Measurements from ENCODE around the gene AK5.

DNA sequence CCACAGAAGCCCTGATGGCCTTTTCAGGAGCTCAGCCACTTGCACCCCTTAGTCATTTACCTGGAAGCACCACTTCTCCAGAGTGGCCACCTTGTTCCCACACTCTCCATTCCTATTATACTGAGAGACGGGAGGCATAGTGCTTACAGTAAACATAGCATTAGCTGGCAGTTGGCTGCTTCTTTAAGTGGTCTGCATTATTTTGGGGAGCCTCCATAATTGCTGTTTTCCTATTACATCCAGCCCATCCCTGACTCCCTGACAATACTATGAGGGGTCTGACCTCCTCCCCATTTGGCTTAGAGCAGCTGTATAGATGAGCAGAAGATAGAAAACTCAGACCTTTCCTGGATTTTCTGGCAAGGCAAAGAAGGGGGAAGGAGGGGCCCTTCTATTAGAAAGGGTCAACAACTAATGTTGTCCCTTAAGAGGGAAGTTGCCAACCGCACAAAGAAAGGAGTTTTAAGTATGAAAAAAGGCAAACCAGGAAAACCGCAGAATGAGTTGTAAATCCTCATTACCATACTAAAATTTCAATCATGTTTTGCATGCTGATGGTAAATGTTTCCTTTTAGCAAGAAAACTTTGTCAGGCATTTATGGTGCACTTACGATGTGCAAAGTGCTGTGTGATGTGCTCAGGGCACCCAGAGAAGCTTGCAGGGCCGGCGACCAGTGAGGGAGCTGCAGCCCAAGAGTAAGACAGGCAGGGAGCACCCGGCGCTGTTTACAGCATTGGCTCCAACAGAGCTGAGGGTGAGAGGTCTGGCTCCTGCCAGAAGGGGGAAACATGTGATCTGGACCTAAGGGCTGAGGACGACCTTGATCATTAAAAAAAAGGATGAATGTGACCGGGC lies 233.3 kb downstream of the AK5 start:
- TF ChIP-seq, protein P1, sequence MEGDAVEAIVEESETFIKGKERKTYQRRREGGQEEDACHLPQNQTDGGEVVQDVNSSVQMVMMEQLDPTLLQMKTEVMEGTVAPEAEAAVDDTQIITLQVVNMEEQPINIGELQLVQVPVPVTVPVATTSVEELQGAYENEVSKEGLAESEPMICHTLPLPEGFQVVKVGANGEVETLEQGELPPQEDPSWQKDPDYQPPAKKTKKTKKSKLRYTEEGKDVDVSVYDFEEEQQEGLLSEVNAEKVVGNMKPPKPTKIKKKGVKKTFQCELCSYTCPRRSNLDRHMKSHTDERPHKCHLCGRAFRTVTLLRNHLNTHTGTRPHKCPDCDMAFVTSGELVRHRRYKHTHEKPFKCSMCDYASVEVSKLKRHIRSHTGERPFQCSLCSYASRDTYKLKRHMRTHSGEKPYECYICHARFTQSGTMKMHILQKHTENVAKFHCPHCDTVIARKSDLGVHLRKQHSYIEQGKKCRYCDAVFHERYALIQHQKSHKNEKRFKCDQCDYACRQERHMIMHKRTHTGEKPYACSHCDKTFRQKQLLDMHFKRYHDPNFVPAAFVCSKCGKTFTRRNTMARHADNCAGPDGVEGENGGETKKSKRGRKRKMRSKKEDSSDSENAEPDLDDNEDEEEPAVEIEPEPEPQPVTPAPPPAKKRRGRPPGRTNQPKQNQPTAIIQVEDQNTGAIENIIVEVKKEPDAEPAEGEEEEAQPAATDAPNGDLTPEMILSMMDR (conservative IDR thresholded peaks at IDR 0.05; ENCODE audit: low read length): no peak
- no peak for TF ChIP-seq EZH2phosphoT487 (IDR thresholded peaks at IDR 0.05; ENCODE audit: borderline replicate concordance)

All from Loucy (cell line).